ENCODE results near the gene GRID1.

DNA sequence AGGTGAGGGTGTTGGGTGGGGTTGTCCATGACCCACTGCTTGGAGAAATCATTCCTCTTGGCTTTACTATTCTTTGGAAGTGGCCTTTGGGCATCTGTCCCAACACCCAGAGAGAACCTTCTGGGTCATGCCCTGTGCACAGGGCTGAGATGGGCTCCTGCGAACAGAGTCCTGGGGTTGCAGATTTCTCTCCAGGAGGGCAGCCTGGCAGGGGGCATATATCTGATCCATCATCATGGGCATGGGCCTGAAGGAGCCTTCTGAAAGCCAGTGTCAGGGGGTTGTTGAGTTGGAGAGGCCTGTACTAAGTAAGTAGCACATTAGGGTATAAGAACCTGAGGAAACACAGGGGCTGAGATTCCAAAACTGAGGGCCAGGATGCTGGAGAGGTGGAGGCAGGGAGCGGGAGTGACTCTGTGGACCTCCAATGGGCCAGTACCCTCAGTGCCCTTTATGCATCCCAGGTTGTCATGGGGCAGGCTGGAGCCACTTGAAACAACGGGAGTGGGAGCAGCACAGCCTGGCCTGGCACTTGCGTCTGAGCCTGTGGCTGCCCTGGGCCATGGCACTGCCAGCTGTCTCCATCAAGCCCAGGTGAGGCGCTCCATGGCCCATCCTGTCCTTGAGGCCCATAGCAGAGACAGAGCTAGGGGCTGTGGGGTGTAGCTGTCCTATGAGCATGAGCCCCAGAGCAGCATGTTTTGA lies 203.7 kb downstream of the GRID1 start:
- TF ChIP-seq, protein P1, sequence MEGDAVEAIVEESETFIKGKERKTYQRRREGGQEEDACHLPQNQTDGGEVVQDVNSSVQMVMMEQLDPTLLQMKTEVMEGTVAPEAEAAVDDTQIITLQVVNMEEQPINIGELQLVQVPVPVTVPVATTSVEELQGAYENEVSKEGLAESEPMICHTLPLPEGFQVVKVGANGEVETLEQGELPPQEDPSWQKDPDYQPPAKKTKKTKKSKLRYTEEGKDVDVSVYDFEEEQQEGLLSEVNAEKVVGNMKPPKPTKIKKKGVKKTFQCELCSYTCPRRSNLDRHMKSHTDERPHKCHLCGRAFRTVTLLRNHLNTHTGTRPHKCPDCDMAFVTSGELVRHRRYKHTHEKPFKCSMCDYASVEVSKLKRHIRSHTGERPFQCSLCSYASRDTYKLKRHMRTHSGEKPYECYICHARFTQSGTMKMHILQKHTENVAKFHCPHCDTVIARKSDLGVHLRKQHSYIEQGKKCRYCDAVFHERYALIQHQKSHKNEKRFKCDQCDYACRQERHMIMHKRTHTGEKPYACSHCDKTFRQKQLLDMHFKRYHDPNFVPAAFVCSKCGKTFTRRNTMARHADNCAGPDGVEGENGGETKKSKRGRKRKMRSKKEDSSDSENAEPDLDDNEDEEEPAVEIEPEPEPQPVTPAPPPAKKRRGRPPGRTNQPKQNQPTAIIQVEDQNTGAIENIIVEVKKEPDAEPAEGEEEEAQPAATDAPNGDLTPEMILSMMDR (IDR thresholded peaks at IDR 0.05) = no peak
- TF ChIP-seq POLR2A (IDR thresholded peaks at IDR 0.05) = no peak
